Aorta (tissue), 5 donors: Measurements from ENCODE around the gene CST9. TPM values are rescaled to one million over a fixed set of nuclear protein-coding genes. Genes with fewer than 3 reads are reported as not detected.
"Not testable (repeated sequence)": the region's sequence is repeated elsewhere in the genome, so short reads cannot be mapped to it uniquely, and the experiment has no call there.

Source experiments
- ATAC-seq: fragments of 200-7000 bp; cut with Tn5 transposase; one replicate; pipeline ENCODE4 v1.9.1; 2022; ENCODE audit warnings: moderate library complexity; ENCODE audit not compliant: low FRiP score
- DNase-seq, 2 donors: peaks; one replicate each; pipeline ENCODE4 v3.0.0-alpha.2; 2020
- H3K27ac ChIP-seq, 2 donors: one replicate each; pipeline ENCODE4 v1.5.1; 2013; ENCODE audit warnings: low read length in 2 of 2, mild to moderate bottlenecking in 2 of 2, moderate library complexity in 2 of 2, control low read depth in 1 of 2, inconsistent platforms in 1 of 2, low read depth in 1 of 2
- H3K27me3 ChIP-seq, 2 donors: one replicate each; pipeline ENCODE4 v1.6.1; 2013; ENCODE audit warnings: control low read depth in 1 of 2, low read length in 1 of 2, mild to moderate bottlenecking in 1 of 2, moderate library complexity in 1 of 2; ENCODE audit not compliant: insufficient read depth in 2 of 2, control insufficient read depth in 1 of 2
- H3K36me3 ChIP-seq, 2 donors: one replicate each; pipeline ENCODE4 v1.6.1; 2013; ENCODE audit warnings: control low read depth in 1 of 2, low read length in 1 of 2, mild to moderate bottlenecking in 1 of 2; ENCODE audit not compliant: insufficient read depth in 2 of 2, control insufficient read depth in 1 of 2
- H3K4me1 ChIP-seq, 2 donors: one replicate each; pipeline ENCODE4 v1.6.1; 2013; ENCODE audit warnings: low read length in 2 of 2, control low read depth in 1 of 2, mild to moderate bottlenecking in 1 of 2, moderate library complexity in 1 of 2; ENCODE audit not compliant: insufficient read depth in 2 of 2, control insufficient read depth in 1 of 2
- H3K4me3 ChIP-seq, 2 donors: one replicate each; pipeline ENCODE4 v1.5.1; 2013; ENCODE audit warnings: low read length in 2 of 2, control low read depth in 1 of 2, mild to moderate bottlenecking in 1 of 2
- H3K9me3 ChIP-seq: one replicate; pipeline ENCODE4 v1.6.1; 2013; ENCODE audit warnings: mild to moderate bottlenecking, low read length; ENCODE audit not compliant: control insufficient read depth
- WGBS, 2 donors: extraction: QIAGEN DNeasy Blood & Tissue Kit; methylation state at CpG; one replicate each; pipeline ENCODE4 v1.1.7; 2013; 5-methylcytosine and 5-hydroxymethylcytosine counted together
- intact Hi-C, 2 donors: fragments of 100-400 bp; cut with DNase I; formaldehyde crosslinking; loops; one replicate each; pipeline versions ENCODE4 v1.14.2 to v1.15.0; 2022
- polyA plus RNA-seq, 2 donors: library from polyadenylated mRNA; stranded (reverse); fragments of 200-250 nt; gene quantifications; one replicate each; pipeline ENCODE4 v1.2.3, GENCODE V29; 2013
- total RNA-seq, 2 donors: library from RNA; stranded (reverse); fragmentation: NEBNext Ultra II Directional; extraction: Animal tissue kit (Norgen Biotek cat#: 25700); gene quantifications; one replicate each; pipeline ENCODE4 v1.2.1, GENCODE V29; 2021
- donor health status: healthy with polysubstance abuse.
- donor health status: Bipolar disorder and iron deficiency.
- donor health status: DM: no; HTN: no; CAD: no.
- donor health status: DM: no; HTN: no; CAD: no.
- donor health status: DM: yes; HTN: yes; CAD: no.

CST9 gene
- total and polyA plus RNA-seq, 4 donors = not detected

GRCh38 chr20:23587631-23588030 lies 18.1 kb downstream of the CST9 start:
- Histone ChIP-seq H3K4me1 (no peaks in the 10 kb centered on the region), H3K27me3 (no peaks in the 10 kb centered on the region), H3K27ac (no peak overlapping the region), H3K9me3 (no peaks in the 10 kb centered on the region), H3K36me3 (no peaks in the 10 kb centered on the region), H3K4me3 (no peak overlapping the region)
- DNase-seq (no peak), ATAC-seq (no peak)
- WGBS, 2 donors = 73 to 81% methylated on average over 7 of the region's 7 CpGs
- intact Hi-C loops = no loop called here

GRCh38 chr20:23586735-23587525 lies 18.8 kb downstream of the CST9 start:
- Histone ChIP-seq H3K9me3 (no peaks in the 10 kb centered on the region), H3K27me3 (no peaks in the 10 kb centered on the region), H3K4me3 (no peak overlapping the region), H3K4me1 (no peaks in the 10 kb centered on the region), H3K27ac (no peak overlapping the region), H3K36me3 (no peaks in the 10 kb centered on the region)
- intact Hi-C loops = no loop called here
- WGBS, 2 donors = 66 to 68% methylated on average over 13 of the region's 13 CpGs
- DNase-seq (no peak), ATAC-seq (no peak)

- Histone ChIP-seq H3K4me1 (no peaks in the 10 kb centered on the region), H3K9me3 (no peaks in the 10 kb centered on the region), H3K27me3 (no peaks in the 10 kb centered on the region), H3K27ac (no peak overlapping the region), H3K4me3 (no peak overlapping the region), H3K36me3 (no peaks in the 10 kb centered on the region)
- DNase-seq = no peak
- intact Hi-C loops = no loop called here
- WGBS, 2 donors = 67 to 68% methylated on average over 5 of the region's 5 CpGs
- no peak for ATAC-seq
Measured at GRCh38 chr20:23585808-23586734, 19.6 kb downstream of the CST9 start.

GRCh38 chr20:23585449-23585807 lies 20.3 kb downstream of the CST9 start:
- Histone ChIP-seq H3K27ac (no peak overlapping the region), H3K9me3 (no peaks in the 10 kb centered on the region), H3K36me3 (no peaks in the 10 kb centered on the region), H3K4me3 (no peak overlapping the region), H3K4me1 (no peaks in the 10 kb centered on the region), H3K27me3 (no peaks in the 10 kb centered on the region)
- intact Hi-C loops = no loop called here
- no peak for DNase-seq
- ATAC-seq = peak; percentile 36
- WGBS, 2 donors = 66 to 73% methylated on average over 5 of the region's 5 CpGs

- Histone ChIP-seq H3K4me1 (no peaks in the 10 kb centered on the region), H3K4me3 (no peak overlapping the region), H3K9me3 (peaks cover 1% of the 10 kb centered on the region), H3K36me3 (no peaks in the 10 kb centered on the region), H3K27ac (no peak overlapping the region), H3K27me3 (no peaks in the 10 kb centered on the region)
- ATAC-seq = no peak
- no peak for DNase-seq
- 50 to 53% methylated on average over 5 of the region's 5 CpGs for WGBS, 2 donors
- intact Hi-C loops = no loop called here
Measured at GRCh38 chr20:23584434-23585199, 21.1 kb downstream of the CST9 start.

- H3K4me3 ChIP-seq = no peak overlapping the region
- no peak for DNase-seq
- H3K36me3 ChIP-seq = no peaks in the 10 kb centered on the region
- peaks cover 1% of the 10 kb centered on the region for H3K9me3 ChIP-seq
- intact Hi-C loops = no loop called here
- no peak for ATAC-seq
- no peak overlapping the region for H3K27ac ChIP-seq
- no peaks in the 10 kb centered on the region for H3K4me1 ChIP-seq
- H3K27me3 ChIP-seq = no peaks in the 10 kb centered on the region
Measured at GRCh38 chr20:23583526-23583925, 22.2 kb downstream of the CST9 start.

GRCh38 chr20:23582293-23582692 lies 23.4 kb downstream of the CST9 start:
- peaks cover 1% of the 10 kb centered on the region for H3K9me3 ChIP-seq
- DNase-seq (no peak), ATAC-seq (no peak)
- H3K36me3 ChIP-seq = no peaks in the 10 kb centered on the region
- intact Hi-C loops = no loop called here
- no peaks in the 10 kb centered on the region for H3K27me3 ChIP-seq
- H3K4me1 ChIP-seq = no peaks in the 10 kb centered on the region
- no peak overlapping the region for H3K4me3 ChIP-seq
- 71 to 81% methylated on average over 1 of the region's 1 CpG for WGBS, 2 donors
- no peak overlapping the region for H3K27ac ChIP-seq

- H3K9me3 ChIP-seq, H3K27me3 ChIP-seq, ATAC-seq, H3K4me1 ChIP-seq, H3K36me3 ChIP-seq, H3K4me3 ChIP-seq, H3K27ac ChIP-seq, DNase-seq, intact Hi-C loops: not testable (repeated sequence)
- 86 to 88% methylated on average over 9 of the region's 9 CpGs for WGBS, 2 donors
Measured at GRCh38 chr20:23581833-23582232, 23.9 kb downstream of the CST9 start.
